GM21576 (cell line): ENCODE measurements around the gene TSHZ2.

Experiments
- ATAC-seq: cut with Tn5 transposase; IDR thresholded peaks from one replicate; pipeline ENCODE4 v1.9.1; 2021; ENCODE audit warnings: mild to moderate bottlenecking, moderate library complexity; ENCODE audit not compliant: unreplicated experiment

Gene TSHZ2

DNA sequence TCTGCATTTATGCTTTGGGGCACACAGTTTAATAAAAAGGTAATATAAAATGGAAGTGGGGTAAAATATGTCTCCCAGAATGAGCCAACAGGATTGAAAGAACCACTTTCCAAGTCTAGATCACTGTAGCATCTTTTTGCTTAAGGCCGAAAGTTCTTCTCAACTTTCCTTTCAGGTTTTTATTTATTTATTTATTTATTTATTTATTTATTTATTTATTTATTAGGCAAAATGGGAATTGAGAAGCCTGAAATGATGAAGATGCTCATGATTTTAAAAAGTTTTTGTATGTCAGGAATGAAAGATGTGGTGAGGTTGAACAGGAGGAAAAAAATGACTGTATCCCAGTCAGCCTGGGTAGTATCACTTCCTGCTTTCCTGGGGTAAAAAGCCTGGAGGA, 24.0 kb downstream of the TSHZ2 start:
- ATAC-seq = no peak

DNA sequence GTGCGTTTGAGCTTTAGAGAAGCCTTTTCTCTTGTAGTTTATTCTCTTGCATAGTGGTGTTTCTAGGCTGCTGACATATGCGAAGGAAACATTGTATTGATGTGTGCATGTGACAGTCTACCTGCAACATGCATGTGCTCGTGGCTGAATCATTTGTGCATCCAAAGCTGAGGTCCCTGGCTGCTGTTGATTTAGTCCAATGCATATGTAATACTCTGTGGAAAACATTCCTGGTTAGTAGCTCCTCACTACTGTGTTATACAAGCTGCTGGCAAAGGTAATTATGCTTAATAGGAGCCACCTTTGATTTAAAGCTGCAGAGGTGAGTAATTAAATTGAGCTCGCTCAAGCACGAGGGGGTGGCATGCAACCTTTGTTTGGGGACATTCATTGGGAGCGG, 24.5 kb downstream of the TSHZ2 start:
- ATAC-seq = no peak

- ATAC-seq = no peak
These were observed 26.1 kb downstream of the TSHZ2 start for GRCh38 chr20:52998268-52998667.

- ATAC-seq = no peak
These were observed 26.9 kb downstream of the TSHZ2 start for GRCh38 chr20:52999040-52999439.

GRCh38 chr20:53001498-53002301, 29.5 kb downstream of the TSHZ2 start:
- ATAC-seq = peak; percentile 71

DNA sequence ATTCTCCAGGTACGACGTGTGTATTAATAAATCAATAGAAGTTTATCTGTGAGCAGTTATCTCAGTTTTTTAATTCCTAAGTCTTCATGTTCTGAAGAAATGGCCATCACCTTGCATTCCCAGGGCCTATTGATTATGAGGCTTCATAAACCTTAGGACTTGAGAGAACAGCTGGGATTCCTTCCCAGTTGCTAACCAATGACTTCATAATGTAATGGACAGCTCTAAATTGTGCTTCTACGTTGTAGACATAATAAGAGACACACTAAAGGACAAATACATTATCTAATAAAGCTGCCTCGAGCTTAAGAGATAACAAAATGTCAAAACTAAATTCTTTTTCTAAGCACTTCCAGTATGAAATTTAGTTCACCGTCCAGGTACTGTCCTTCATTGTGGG, 30.6 kb downstream of the TSHZ2 start:
- ATAC-seq = no peak

DNA sequence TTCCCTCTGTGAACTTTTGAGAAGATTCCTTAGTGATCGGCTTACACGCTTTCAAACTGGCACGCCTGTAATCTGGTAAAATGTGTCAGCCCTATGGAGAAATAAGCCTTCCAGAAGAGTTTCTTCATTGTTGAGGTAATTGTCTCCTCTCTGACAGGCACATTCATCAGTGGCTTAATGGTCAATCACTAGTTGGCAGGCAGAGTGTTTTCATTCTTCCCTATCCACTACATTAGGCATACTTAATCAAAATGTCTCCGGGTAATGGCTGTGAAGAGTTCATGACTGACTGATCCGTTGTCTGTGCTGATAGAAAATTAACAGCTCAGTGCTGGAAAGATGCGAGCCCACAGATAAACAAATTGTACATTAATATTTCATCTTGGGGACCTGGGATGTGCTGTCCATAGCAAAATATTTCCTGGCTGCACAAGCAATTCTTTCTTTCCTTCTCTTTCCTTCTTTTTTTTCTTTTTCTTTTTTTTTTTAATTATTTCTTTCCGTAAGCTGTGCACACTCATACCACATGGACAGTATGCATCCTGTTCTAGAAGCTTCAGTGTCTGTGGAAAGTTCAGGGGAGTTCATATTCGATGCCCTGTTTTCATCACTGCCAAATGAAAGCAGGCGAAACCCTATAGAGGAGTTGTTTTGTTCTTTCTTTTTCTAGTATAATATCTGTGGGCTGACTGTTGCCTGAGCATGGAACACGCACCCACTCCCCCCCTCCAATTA, 31.4 kb downstream of the TSHZ2 start:
- no peak for ATAC-seq

DNA sequence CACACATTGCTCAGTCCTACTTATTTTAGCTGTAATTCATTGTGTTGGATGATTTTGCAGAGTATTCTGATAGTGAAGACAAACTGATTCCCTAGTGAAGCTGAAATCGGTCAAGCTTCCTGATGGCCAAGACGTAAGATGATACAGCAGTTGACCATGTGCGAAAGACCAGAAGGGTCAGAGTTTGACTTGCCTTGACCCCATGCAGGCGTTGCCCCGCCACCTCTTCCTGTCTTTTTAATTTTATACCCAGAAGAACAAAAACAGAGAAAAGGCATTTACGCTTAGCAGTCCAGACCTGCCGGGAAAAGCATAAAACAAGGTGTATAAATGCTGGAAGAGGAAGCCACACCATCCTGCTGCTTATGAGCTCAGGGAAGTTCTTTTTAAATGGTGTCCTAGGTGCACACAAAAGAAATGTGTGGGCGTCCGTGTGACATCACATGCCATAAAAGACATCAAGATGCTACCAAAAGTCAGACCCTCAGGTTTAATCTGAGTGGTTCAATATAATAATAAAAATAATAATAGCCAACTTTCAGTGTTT, 32.2 kb downstream of the TSHZ2 start:
- no peak for ATAC-seq

GRCh38 chr20:53009979-53010735, 38.0 kb downstream of the TSHZ2 start:
- no peak for ATAC-seq

DNA sequence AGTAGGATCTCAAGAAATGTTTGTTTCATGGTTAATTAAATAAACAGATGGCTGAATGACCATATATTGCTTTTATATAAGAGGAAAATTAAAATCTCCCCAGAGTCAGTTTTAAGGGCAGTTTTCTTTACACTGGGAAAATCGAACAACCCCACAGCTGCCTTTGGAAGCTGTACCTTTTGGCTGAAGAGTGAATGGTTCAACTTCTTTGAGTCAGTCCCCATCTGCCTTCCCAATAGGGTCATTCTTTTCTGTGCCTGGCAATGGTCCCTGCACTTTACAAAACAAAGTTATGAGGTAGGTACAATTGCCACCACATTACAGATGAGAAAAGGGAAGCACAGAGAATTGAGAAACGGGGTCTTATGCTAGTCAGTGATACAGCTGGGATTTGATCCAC, 39.5 kb downstream of the TSHZ2 start:
- ATAC-seq = no peak

- ATAC-seq = no peak
These were observed 41.0 kb downstream of the TSHZ2 start for GRCh38 chr20:53013183-53013582.

GRCh38 chr20:53013847-53014246, 41.7 kb downstream of the TSHZ2 start:
- ATAC-seq = no peak

DNA sequence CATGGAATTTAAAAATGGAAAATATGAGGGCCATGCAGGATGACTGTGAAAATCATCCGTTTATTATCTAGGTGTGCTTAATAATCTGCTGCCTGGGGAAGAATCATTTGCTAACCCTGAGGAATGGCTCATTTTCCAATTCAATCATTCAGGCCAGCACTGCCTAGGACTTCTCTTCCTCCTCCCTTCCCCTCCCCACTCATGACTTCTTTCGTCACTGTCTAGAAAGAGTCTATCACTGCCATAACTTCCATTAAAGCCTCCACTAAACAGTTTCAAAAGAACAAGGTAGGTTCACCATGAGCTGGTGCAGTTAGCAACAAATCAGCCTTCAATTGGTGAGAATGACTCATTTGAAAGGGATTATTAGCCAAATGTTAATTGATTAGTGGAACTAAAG, 43.9 kb downstream of the TSHZ2 start:
- ATAC-seq = no peak

DNA sequence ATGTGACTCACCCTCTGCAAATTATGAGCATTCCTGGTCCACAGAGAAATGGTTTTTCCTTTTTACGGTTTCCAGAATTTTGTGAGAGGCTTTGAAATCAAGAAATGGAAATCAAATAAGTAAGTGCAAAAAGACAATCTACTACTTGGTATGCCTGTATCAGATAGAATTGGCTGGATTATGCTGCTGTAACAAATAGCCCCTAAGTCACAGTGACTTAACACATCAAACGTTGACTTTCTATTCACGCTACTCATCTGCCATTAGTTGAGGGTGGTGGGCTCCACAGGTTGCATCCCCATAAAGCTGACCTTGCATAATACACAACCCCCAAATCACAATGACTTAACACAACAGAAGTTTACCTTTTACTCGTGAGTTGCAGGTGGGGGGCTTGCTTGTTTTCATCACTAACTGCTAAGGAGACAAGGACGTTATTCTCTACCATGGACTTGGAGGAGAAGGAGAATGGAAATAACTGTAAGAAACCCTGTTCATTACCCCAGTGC, 44.4 kb downstream of the TSHZ2 start:
- ATAC-seq = no peak

- ATAC-seq = no peak
These were observed 45.0 kb downstream of the TSHZ2 start for GRCh38 chr20:53017206-53017605.

DNA sequence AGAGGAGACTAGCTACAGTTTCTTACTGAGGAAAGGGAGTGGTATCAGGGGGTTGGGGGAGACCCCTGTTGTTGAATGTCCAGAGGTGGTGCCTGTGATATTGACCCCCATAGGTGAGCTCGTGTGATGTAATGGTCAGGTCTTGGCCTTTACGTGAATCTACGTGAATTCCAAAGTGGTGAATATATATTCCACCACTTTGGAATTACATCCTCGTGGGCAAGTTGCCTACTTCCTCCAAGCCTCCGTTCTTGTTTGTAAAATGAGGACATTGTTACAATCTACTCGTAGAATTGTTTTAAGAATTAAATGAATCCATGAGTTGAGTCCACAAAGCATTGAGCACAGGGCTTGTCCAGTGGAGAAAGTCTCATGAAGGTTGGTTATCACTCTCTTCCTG, 47.3 kb downstream of the TSHZ2 start:
- ATAC-seq = no peak

DNA sequence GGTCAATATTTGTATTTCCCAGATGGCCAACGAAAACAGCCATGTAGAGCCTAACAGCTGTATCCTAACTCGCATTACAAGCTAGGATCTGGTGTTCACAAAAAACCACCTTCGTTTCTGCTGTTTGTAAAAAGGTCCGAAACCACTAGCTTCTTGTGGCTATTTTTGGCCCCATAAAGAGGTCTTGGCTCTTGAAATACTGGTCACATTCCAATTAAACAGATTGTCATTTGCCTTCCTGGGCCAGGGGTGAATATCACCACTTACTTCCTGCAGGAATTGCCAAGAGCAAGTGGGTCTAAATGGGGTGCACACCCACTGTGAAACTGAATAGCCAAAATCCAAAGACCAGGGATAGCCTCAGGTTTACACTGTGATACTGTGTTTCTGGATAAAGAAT, 48.2 kb downstream of the TSHZ2 start:
- no peak for ATAC-seq

DNA sequence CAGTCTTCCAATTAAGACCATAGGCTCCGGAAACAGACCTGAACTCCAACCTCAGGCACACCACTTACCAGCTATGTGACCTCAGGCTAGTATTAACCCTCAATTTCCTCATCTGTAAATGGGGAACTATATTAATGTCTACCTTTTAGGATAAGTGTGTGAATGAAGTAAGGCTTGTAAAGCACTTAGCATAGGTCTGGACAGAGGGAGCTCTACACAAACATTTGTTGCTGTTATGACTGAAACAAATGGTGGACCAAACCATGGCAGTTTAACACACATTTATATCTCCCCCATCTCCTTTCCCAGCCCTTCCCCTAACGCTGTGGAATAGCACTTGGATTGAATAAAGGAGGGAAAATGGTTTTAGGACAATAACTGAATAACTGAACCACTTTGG, 48.7 kb downstream of the TSHZ2 start:
- no peak for ATAC-seq

DNA sequence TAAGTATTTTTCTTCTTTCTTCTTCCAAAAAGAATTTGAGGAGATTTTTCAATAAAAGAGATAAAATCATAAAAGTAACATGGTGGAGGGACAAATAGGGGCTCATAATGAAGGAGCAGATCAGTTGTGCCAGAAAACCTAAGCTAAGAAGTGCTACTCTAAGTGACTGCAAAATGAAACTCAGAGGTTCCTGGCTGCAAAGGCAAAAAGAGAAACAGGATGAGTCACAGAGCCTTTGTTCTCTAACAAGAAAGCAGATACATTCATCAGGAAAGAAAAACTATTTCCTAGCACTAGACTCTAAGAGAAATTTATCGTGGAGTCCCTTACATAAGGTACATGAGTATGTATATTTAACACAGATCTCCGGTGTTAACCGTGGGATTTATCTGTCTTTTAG, 49.8 kb downstream of the TSHZ2 start:
- ATAC-seq = no peak

GRCh38 chr20:53023732-53024520, 51.8 kb downstream of the TSHZ2 start:
- ATAC-seq = no peak
